Tibial artery (tissue), 4 donors: Measurements from ENCODE around the gene STK35.

Source experiments
- DNase-seq, 2 donors: peaks; one replicate each; pipeline ENCODE4 v3.0.0-alpha.2; 2019
- H3K27ac ChIP-seq, 2 donors: fragments of 200-600 bp; sonication (generic) in 1 of 2; 1 replicate in 1 of 2; 2 replicates in 1 of 2; pipeline ENCODE4 v1.5.1; 2018 to 2019; ENCODE audit warnings: mild to moderate bottlenecking in 1 of 2
- H3K27me3 ChIP-seq, 2 donors: fragments of 200-600 bp; sonication (generic) in 1 of 2; one replicate each; pipeline versions ENCODE4 v1.5.1 to v1.6.0; 2016 to 2019
- H3K36me3 ChIP-seq, 3 donors: fragments of 200-600 bp; sonication (generic) in 2 of 3; one replicate each; pipeline ENCODE4 v1.5.1; 2016 to 2019; ENCODE audit warnings: mild to moderate bottlenecking in 2 of 3
- H3K4me1 ChIP-seq, 4 donors: fragments of 200-600 bp; sonication (generic) in 2 of 4; 1 replicate in 3 of 4; 2 replicates in 1 of 4; pipeline ENCODE4 v1.5.1; 2016 to 2019
- H3K4me3 ChIP-seq, 2 donors: fragments of 200-600 bp; sonication (generic) in 1 of 2; 1 replicate in 1 of 2; 2 replicates in 1 of 2; pipeline ENCODE4 v1.5.1; 2018 to 2019; ENCODE audit warnings: mild to moderate bottlenecking in 2 of 2
- H3K9me3 ChIP-seq, 3 donors: fragments of 200-600 bp; sonication (generic) in 1 of 3; one replicate each; pipeline ENCODE4 v1.5.1; 2016 to 2019
- intact Hi-C: fragments of 100-400 bp; cut with DNase I; formaldehyde crosslinking; loops from one replicate; pipeline ENCODE4 v1.15.0; 2023; ENCODE audit warnings: low total_unique reads
- TF ChIP-seq, protein P1 (sequence below), 2 experiments: fragments of 200-600 bp in 1 of 2; fragments of 450-650 bp in 1 of 2; IDR thresholded peaks; one replicate each; pipeline ENCODE4 v1.5.1; 2017 to 2019; ENCODE audit warnings: antibody characterized with exemption in 2 of 2, mild to moderate bottlenecking in 1 of 2, moderate library complexity in 1 of 2

The STK35 gene

GRCh38 chr20:2172305-2173175, 70.9 kb downstream of the STK35 start:
- H3K4me3 ChIP-seq, result no peak overlapping the region
- H3K4me1 ChIP-seq, result no peaks in the 10 kb centered on the region
- no peaks in the 10 kb centered on the region for H3K9me3 ChIP-seq
- TF ChIP-seq, protein P1, sequence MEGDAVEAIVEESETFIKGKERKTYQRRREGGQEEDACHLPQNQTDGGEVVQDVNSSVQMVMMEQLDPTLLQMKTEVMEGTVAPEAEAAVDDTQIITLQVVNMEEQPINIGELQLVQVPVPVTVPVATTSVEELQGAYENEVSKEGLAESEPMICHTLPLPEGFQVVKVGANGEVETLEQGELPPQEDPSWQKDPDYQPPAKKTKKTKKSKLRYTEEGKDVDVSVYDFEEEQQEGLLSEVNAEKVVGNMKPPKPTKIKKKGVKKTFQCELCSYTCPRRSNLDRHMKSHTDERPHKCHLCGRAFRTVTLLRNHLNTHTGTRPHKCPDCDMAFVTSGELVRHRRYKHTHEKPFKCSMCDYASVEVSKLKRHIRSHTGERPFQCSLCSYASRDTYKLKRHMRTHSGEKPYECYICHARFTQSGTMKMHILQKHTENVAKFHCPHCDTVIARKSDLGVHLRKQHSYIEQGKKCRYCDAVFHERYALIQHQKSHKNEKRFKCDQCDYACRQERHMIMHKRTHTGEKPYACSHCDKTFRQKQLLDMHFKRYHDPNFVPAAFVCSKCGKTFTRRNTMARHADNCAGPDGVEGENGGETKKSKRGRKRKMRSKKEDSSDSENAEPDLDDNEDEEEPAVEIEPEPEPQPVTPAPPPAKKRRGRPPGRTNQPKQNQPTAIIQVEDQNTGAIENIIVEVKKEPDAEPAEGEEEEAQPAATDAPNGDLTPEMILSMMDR (IDR thresholded peaks at IDR 0.05), result peak; percentile 86
- H3K36me3 ChIP-seq, result no peaks in the 10 kb centered on the region
- peaks cover 0 to 35% of the 10 kb centered on the region in 2 donors for H3K27me3 ChIP-seq
- H3K27ac ChIP-seq, result no peak overlapping the region
- intact Hi-C loops, result loop anchor here (5.0 kb wide), 3 partner anchors 205 to 410 kb away; no protein-coding TSS in a partner anchor
- peak; percentile 75 to 80 for DNase-seq

DNA sequence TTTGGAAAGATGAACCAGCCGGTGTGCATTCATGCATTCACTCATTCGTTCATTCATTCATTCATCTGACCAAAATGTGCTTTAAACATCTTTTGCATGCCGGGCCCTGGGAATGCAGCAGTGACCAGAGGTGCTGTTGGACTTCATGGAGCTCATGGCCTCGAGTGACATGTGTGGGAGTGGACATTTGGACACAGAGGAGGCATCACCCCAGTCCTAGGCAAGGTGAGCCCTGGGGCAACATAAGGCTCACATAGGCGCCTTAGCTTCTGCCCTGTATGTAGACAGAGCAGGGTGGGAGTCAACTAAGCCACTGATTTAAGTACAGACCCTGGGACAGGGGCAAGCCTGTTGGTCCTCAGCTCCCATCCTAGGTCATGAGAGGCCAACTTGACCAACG, 71.6 kb downstream of the STK35 start:
- Histone ChIP-seq H3K4me3 (no peak overlapping the region), H3K9me3 (no peaks in the 10 kb centered on the region), H3K36me3 (no peaks in the 10 kb centered on the region), H3K27me3 (peaks cover 0 to 35% of the 10 kb centered on the region in 2 donors), H3K4me1 (no peaks in the 10 kb centered on the region), H3K27ac (no peak overlapping the region)
- TF ChIP-seq, protein P1 (IDR thresholded peaks at IDR 0.05), result no peak
- peak in 1 of 2 donors; percentile 31 for DNase-seq
- intact Hi-C loops, result loop anchor here (5.0 kb wide), 3 partner anchors 206 to 411 kb away; no protein-coding TSS in a partner anchor

- no peak for DNase-seq
- intact Hi-C loops, result loop anchor here (5.0 kb wide), 3 partner anchors 207 to 412 kb away; no protein-coding TSS in a partner anchor
Observed at GRCh38 chr20:2174067-2174466, 72.4 kb downstream of the STK35 start.

GRCh38 chr20:2176946-2177345, 75.3 kb downstream of the STK35 start:
- DNase-seq, result peak in 1 of 2 donors; percentile 41

More at GRCh38 chr20:2174067-2174466, 72.4 kb downstream of the STK35 start:
- TF ChIP-seq, protein P1 (IDR thresholded peaks at IDR 0.05), result no peak
- no peaks in the 10 kb centered on the region for H3K36me3 ChIP-seq
- peaks cover 0 to 35% of the 10 kb centered on the region in 2 donors for H3K27me3 ChIP-seq
- no peak overlapping the region for H3K27ac ChIP-seq
- H3K9me3 ChIP-seq, result no peaks in the 10 kb centered on the region
- no peaks in the 10 kb centered on the region for H3K4me1 ChIP-seq
- no peak overlapping the region for H3K4me3 ChIP-seq

GRCh38 chr20:2178318-2179232, 76.9 kb downstream of the STK35 start:
- peaks cover 0 to 21% of the 10 kb centered on the region in 2 donors for H3K27me3 ChIP-seq
- H3K9me3 ChIP-seq, result no peaks in the 10 kb centered on the region
- DNase-seq, result peak in 1 of 2 donors; percentile 31
- no peaks in the 10 kb centered on the region for H3K36me3 ChIP-seq
- TF ChIP-seq, protein P1 (IDR thresholded peaks at IDR 0.05), result no peak
- no peak overlapping the region for H3K27ac ChIP-seq
- no peak overlapping the region for H3K4me3 ChIP-seq
- intact Hi-C loops, result no loop called here
- H3K4me1 ChIP-seq, result no peaks in the 10 kb centered on the region

More at GRCh38 chr20:2176946-2177345, 75.3 kb downstream of the STK35 start:
- Histone ChIP-seq H3K27me3 (peaks cover 0 to 29% of the 10 kb centered on the region in 2 donors), H3K27ac (no peak overlapping the region), H3K4me1 (no peaks in the 10 kb centered on the region), H3K36me3 (no peaks in the 10 kb centered on the region), H3K4me3 (no peak overlapping the region), H3K9me3 (no peaks in the 10 kb centered on the region)
- intact Hi-C loops, result no loop called here
- TF ChIP-seq, protein P1 (IDR thresholded peaks at IDR 0.05), result no peak
